Esophagus squamous epithelium (tissue), 4 donors: ENCODE measurements around the gene CELF4.

ENCODE experiments used
- POLR2A ChIP-seq, 4 donors: fragments of 450-650 bp; IDR thresholded peaks; one replicate each; pipeline ENCODE4 v1.6.1; 2017; ENCODE audit warnings: antibody characterized with exemption in 4 of 4, mild to moderate bottlenecking in 4 of 4, moderate library complexity in 3 of 4
- TF ChIP-seq, protein P1 (sequence below), 6 experiments: fragments of 450-650 bp in 4 of 6; fragments of 200-600 bp in 2 of 6; sonication (generic) in 2 of 6; IDR thresholded peaks; one replicate each; pipeline ENCODE4 v1.5.1; 2016 to 2019; ENCODE audit warnings: antibody characterized with exemption in 6 of 6, mild to moderate bottlenecking in 4 of 6, moderate library complexity in 4 of 6

- TF ChIP-seq POLR2A (IDR thresholded peaks at IDR 0.05): no peak
- TF ChIP-seq, protein P1, sequence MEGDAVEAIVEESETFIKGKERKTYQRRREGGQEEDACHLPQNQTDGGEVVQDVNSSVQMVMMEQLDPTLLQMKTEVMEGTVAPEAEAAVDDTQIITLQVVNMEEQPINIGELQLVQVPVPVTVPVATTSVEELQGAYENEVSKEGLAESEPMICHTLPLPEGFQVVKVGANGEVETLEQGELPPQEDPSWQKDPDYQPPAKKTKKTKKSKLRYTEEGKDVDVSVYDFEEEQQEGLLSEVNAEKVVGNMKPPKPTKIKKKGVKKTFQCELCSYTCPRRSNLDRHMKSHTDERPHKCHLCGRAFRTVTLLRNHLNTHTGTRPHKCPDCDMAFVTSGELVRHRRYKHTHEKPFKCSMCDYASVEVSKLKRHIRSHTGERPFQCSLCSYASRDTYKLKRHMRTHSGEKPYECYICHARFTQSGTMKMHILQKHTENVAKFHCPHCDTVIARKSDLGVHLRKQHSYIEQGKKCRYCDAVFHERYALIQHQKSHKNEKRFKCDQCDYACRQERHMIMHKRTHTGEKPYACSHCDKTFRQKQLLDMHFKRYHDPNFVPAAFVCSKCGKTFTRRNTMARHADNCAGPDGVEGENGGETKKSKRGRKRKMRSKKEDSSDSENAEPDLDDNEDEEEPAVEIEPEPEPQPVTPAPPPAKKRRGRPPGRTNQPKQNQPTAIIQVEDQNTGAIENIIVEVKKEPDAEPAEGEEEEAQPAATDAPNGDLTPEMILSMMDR (IDR thresholded peaks at IDR 0.05): no peak
Observed at GRCh38 chr18:37276111-37276890, 289.3 kb downstream of the CELF4 start.
